ENCODE data around the gene GRIK2. TPM values are rescaled to one million over a fixed set of nuclear protein-coding genes. Genes with fewer than 3 reads are reported as not detected.

Gene GRIK2
- total RNA-seq, 3 donors from 2014 or later (not counting 1 experiment from before 2014, with no cell fraction given): not detected

DNA sequence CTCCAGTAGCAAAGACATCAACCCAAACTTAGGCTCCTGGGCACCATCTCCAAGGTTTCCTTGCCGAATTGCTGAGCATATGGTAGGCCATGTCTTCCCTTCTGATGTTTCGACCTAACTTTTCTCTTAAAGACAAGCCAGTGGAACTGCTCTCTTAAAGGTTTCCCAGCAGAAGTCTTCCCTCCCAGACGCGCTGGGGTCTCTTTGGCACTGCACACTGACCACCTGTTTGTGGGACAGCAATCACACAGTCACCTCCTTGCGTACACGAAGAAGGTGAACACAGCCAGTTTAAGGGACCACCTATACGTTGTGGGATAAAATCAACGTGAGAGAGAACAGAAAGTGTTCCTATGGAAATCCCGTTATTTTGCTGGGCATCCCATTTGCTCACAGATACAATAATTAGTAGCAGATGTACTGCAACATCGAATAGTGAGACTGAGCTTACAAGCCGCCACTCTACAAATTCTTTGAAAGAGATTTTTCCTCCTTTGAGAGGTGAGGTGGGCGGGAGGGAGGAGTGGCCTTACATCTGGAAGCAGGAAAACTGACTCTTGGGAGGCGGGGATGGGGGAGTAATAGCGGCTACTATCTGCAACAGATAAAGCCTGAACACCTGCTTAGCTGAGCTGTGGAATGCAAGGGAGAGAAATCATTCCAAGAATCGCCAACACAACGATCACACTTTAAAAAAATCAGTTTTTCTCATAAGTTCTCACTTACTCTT is 9.9 kb downstream of the GRIK2 start:
- Mint-ChIP-seq H3K4me3 (no peak overlapping the region), H3K27me3 (ENCODE audit: low read depth in 2 of 2) (peaks cover 27 to 31% of the 10 kb centered on the region in 2 donors), H3K36me3 (no peaks in the 10 kb centered on the region), H3K9me3 (peaks cover 17 to 21% of the 10 kb centered on the region in 2 donors), H3K27ac (no peak overlapping the region), H3K4me1 (no peaks in the 10 kb centered on the region)
- no peak for ATAC-seq
- DNase-seq: no peak
- Histone ChIP-seq H3K27ac (ENCODE audit: low read length) (no peak overlapping the region), H3K9me3 (ENCODE audit: control insufficient read depth, insufficient read depth, low read length) (peaks cover 19% of the 10 kb centered on the region), H3K4me3 (ENCODE audit: low read length) (no peak overlapping the region), H3K27me3 (ENCODE audit: control insufficient read depth, insufficient read depth, low read length) (peaks cover 12% of the 10 kb centered on the region), H3K36me3 (ENCODE audit: control insufficient read depth, insufficient read depth, low read length) (no peaks in the 10 kb centered on the region), H3K4me1 (ENCODE audit: control insufficient read depth, insufficient read depth, low read length) (no peaks in the 10 kb centered on the region)
- intact Hi-C loops (cut with micrococcal nuclease): no loop called here
- TF ChIP-seq, protein P1, sequence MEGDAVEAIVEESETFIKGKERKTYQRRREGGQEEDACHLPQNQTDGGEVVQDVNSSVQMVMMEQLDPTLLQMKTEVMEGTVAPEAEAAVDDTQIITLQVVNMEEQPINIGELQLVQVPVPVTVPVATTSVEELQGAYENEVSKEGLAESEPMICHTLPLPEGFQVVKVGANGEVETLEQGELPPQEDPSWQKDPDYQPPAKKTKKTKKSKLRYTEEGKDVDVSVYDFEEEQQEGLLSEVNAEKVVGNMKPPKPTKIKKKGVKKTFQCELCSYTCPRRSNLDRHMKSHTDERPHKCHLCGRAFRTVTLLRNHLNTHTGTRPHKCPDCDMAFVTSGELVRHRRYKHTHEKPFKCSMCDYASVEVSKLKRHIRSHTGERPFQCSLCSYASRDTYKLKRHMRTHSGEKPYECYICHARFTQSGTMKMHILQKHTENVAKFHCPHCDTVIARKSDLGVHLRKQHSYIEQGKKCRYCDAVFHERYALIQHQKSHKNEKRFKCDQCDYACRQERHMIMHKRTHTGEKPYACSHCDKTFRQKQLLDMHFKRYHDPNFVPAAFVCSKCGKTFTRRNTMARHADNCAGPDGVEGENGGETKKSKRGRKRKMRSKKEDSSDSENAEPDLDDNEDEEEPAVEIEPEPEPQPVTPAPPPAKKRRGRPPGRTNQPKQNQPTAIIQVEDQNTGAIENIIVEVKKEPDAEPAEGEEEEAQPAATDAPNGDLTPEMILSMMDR (IDR thresholded peaks at IDR 0.05): no peak
- 15% methylated on average over 16 of the region's 16 CpGs for WGBS (ENCODE audit: insufficient coverage)

DNA sequence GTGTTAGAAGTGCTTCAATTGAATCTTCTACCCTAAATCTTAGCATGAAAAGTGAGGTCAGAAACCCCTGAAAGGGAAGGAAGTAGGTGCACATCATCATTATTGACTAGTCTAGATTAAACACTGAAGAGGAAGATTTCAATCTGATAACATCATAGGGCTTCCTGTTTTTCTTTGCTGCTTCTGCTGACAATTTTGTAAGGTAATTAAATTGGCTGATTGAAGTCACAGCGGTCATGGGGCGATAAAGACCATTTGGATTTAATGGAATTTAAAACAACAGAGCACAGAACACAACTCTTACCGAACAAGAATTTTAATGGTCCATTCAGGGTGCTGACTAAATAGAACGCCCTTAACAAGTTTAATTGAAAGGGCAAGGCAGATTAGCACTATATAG is 11.3 kb downstream of the GRIK2 start:
- ATAC-seq (no peak), DNase-seq (no peak)
- no peaks in the 10 kb centered on the region for H3K4me1 ChIP-seq (ENCODE audit: control insufficient read depth, insufficient read depth, low read length)
- H3K4me3 Mint-ChIP-seq: no peak overlapping the region
- H3K27ac Mint-ChIP-seq: no peak overlapping the region
- whole genome bisulfite sequencing (ENCODE audit: insufficient coverage): no CpG with 5 or more reads among the region's 4 CpGs
- H3K9me3 Mint-ChIP-seq: peaks cover 17 to 21% of the 10 kb centered on the region in 2 donors
- no peaks in the 10 kb centered on the region for H3K36me3 ChIP-seq (ENCODE audit: control insufficient read depth, insufficient read depth, low read length)
- H3K27me3 ChIP-seq (ENCODE audit: control insufficient read depth, insufficient read depth, low read length): peaks cover 9% of the 10 kb centered on the region
- H3K27ac ChIP-seq (ENCODE audit: low read length): no peak overlapping the region
- peaks cover 7% of the 10 kb centered on the region for H3K9me3 ChIP-seq (ENCODE audit: control insufficient read depth, insufficient read depth, low read length)
- intact Hi-C loops (cut with micrococcal nuclease): no loop called here
- H3K27me3 Mint-ChIP-seq (ENCODE audit: low read depth in 2 of 2): peaks cover 17 to 19% of the 10 kb centered on the region in 2 donors
- H3K36me3 Mint-ChIP-seq: no peaks in the 10 kb centered on the region
- no peak overlapping the region for H3K4me3 ChIP-seq (ENCODE audit: low read length)
- no peaks in the 10 kb centered on the region for H3K4me1 Mint-ChIP-seq
- TF ChIP-seq, protein P1 (IDR thresholded peaks at IDR 0.05): no peak

DNA sequence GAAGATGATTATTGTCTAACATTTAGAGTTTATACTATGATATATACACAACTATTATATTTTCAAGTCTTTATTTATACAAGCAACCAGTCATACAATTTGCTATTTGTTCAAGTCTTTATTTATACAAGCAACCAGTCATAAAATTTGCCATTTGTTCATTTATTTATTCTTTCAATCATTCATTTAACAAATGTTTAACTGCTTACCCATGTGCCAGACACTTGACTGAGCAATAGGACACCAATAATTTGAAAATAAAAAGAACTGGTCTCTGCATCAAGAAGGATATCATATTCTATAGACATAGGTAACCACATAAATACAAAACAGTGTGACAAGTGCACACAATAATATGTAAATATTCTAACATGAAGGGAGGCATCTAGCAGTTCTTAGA is 20.3 kb downstream of the GRIK2 start:
- Mint-ChIP-seq H3K9me3 (peaks cover 3% of the 10 kb centered on the region in 2 donors), H3K36me3 (no peaks in the 10 kb centered on the region), H3K4me3 (no peak overlapping the region), H3K27ac (no peak overlapping the region), H3K27me3 (ENCODE audit: low read depth in 2 of 2) (no peaks in the 10 kb centered on the region), H3K4me1 (no peaks in the 10 kb centered on the region)
- Histone ChIP-seq H3K27me3 (ENCODE audit: control insufficient read depth, insufficient read depth, low read length) (no peaks in the 10 kb centered on the region), H3K36me3 (ENCODE audit: control insufficient read depth, insufficient read depth, low read length) (no peaks in the 10 kb centered on the region), H3K9me3 (ENCODE audit: control insufficient read depth, insufficient read depth, low read length) (no peaks in the 10 kb centered on the region), H3K4me3 (ENCODE audit: low read length) (no peak overlapping the region), H3K4me1 (ENCODE audit: control insufficient read depth, insufficient read depth, low read length) (no peaks in the 10 kb centered on the region), H3K27ac (ENCODE audit: low read length) (no peak overlapping the region)
- TF ChIP-seq, protein P1 (IDR thresholded peaks at IDR 0.05): no peak
- intact Hi-C loops (cut with micrococcal nuclease): no loop called here
- DNase-seq (no peak), ATAC-seq (no peak)

DNA sequence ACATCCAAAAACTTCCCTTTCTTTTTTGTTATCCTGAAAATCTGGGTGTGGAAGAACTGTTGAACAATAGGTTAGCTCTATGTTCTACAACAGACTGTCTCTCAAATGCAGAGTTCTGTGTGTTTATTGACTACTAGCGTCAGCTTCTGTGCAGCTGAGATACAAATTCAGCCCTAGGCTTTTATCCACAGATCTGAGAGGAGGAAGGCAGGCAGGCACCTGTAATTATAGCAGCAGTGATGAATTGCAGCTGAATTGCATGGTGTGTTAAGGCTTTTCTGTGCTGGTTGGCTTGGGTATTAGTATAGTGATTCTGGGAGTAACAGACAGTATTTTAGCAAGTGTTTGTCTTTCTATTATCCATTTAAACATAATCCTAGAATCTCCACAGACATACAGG is 24.4 kb downstream of the GRIK2 start:
- no peak overlapping the region for H3K4me3 ChIP-seq (ENCODE audit: low read length)
- no peaks in the 10 kb centered on the region for H3K4me1 ChIP-seq (ENCODE audit: control insufficient read depth, insufficient read depth, low read length)
- no peaks in the 10 kb centered on the region for H3K4me1 Mint-ChIP-seq
- no peak overlapping the region for H3K4me3 Mint-ChIP-seq
- TF ChIP-seq, protein P1 (IDR thresholded peaks at IDR 0.05): no peak
- H3K36me3 ChIP-seq (ENCODE audit: control insufficient read depth, insufficient read depth, low read length): no peaks in the 10 kb centered on the region
- no peak overlapping the region for H3K27ac Mint-ChIP-seq
- no peak overlapping the region for H3K27ac ChIP-seq (ENCODE audit: low read length)
- no peaks in the 10 kb centered on the region for H3K27me3 ChIP-seq (ENCODE audit: control insufficient read depth, insufficient read depth, low read length)
- no peaks in the 10 kb centered on the region for H3K27me3 Mint-ChIP-seq (ENCODE audit: low read depth in 2 of 2)
- 44% methylated on average over 1 of the region's 1 CpG for WGBS (ENCODE audit: insufficient coverage)
- ATAC-seq: no peak
- DNase-seq: no peak
- peaks cover 5 to 8% of the 10 kb centered on the region in 2 donors for H3K9me3 Mint-ChIP-seq
- H3K36me3 Mint-ChIP-seq: no peaks in the 10 kb centered on the region
- intact Hi-C loops (cut with micrococcal nuclease): no loop called here
- H3K9me3 ChIP-seq (ENCODE audit: control insufficient read depth, insufficient read depth, low read length): peaks cover 2% of the 10 kb centered on the region

Measured in natural killer cell (primary cell).